OCI-LY7 (cell line): Measurements from ENCODE around the gene KRTAP22-1. TPM values are rescaled to one million over a fixed set of nuclear protein-coding genes. Genes with fewer than 3 reads are reported as not detected.

Experiments used
- BruUV-seq: library from RNA; stranded (reverse); fragments of 400-500 nt; replicated peaks from 2 replicates; lab custom pipeline; 2021; lab: Mats Ljungman, UMichigan
- CTCF ChIA-PET: fragments of 300-600 bp; sonication (Branson Sonifier 250); formaldehyde crosslinking; loops from one replicate; lab custom pipeline; 2022; ENCODE audit warnings: antibody characterized with exemption; ENCODE audit not compliant: unreplicated experiment; lab: Charles Lee
- POLR2A ChIA-PET: fragments of 300-600 bp; sonication (Branson Sonifier 250); formaldehyde crosslinking; loops from one replicate; lab custom pipeline; 2022; ENCODE audit warnings: antibody characterized with exemption; lab: Charles Lee
- DNase-seq: peaks from one replicate; pipeline ENCODE4 v3.0.0-alpha.2; 2015; ENCODE audit warnings: low spot score
- H2AFZ ChIP-seq: fragments of 200-600 bp; sonication (generic), shearing (Covaris generic); 2 replicates; pipeline ENCODE4 v1.6.1; 2014; ENCODE audit warnings: mild to moderate bottlenecking, antibody characterized with exemption, low read length, moderate library complexity
- H3K27ac ChIP-seq: fragments of 200-600 bp; sonication (generic); 2 replicates; pipeline ENCODE4 v1.5.1; 2014; ENCODE audit warnings: mixed run types, low read depth, mild to moderate bottlenecking, moderate library complexity, low read length, inconsistent platforms; ENCODE audit not compliant: poor library complexity, severe bottlenecking
- H3K36me3 ChIP-seq: fragments of 200-600 bp; sonication (generic); 2 replicates; pipeline ENCODE4 v1.6.1; 2014; ENCODE audit warnings: mild to moderate bottlenecking, antibody characterized with exemption, low read length, moderate library complexity, mixed read lengths; ENCODE audit not compliant: insufficient read depth
- H3K4me1 ChIP-seq: fragments of 200-600 bp; sonication (generic); 2 replicates; pipeline ENCODE4 v1.5.1; 2014; ENCODE audit warnings: mild to moderate bottlenecking, low read length; ENCODE audit not compliant: insufficient read depth, poor library complexity, severe bottlenecking
- H3K4me2 ChIP-seq: fragments of 200-600 bp; sonication (generic); 2 replicates; pipeline ENCODE4 v1.6.1; 2014; ENCODE audit warnings: mild to moderate bottlenecking, low read length
- H3K4me3 ChIP-seq: fragments of 200-600 bp; sonication (generic); 2 replicates; pipeline ENCODE4 v1.5.1; 2014; ENCODE audit warnings: mild to moderate bottlenecking, low read depth, low read length; ENCODE audit not compliant: poor library complexity, severe bottlenecking
- H3K79me2 ChIP-seq: fragments of 200-600 bp; sonication (generic); 2 replicates; pipeline ENCODE4 v1.6.1; 2016; ENCODE audit warnings: low read depth, mild to moderate bottlenecking, low read length, moderate library complexity, mixed read lengths; ENCODE audit not compliant: insufficient read depth
- H3K9me2 ChIP-seq: fragments of 200-600 bp; sonication (generic); 2 replicates; pipeline ENCODE4 v1.6.1; 2016; ENCODE audit warnings: mild to moderate bottlenecking, low read length, mixed read lengths; ENCODE audit not compliant: insufficient read depth
- H3K9me3 ChIP-seq: fragments of 200-600 bp; sonication (generic); 2 replicates; pipeline ENCODE4 v1.6.1; 2014; ENCODE audit warnings: mild to moderate bottlenecking, mixed run types, low read length, mixed read lengths
- H4K20me1 ChIP-seq: fragments of 200-600 bp; sonication (generic); 2 replicates; pipeline ENCODE4 v1.6.1; 2014; ENCODE audit warnings: mild to moderate bottlenecking, antibody characterized with exemption, low read length, moderate library complexity, mixed read lengths; ENCODE audit not compliant: insufficient read depth
- CTCF ChIP-seq: fragments of 200-600 bp; sonication (generic); conservative IDR thresholded peaks from 2 replicates; pipeline ENCODE4 v1.5.1; 2014; ENCODE audit warnings: mild to moderate bottlenecking, antibody characterized with exemption, low read length, moderate library complexity, mixed read lengths
- EZH2phosphoT487 ChIP-seq: fragments of 200-600 bp; sonication (generic); IDR thresholded peaks from 2 replicates; pipeline ENCODE4 v1.6.1; 2018; ENCODE audit warnings: low read depth, borderline replicate concordance, mild to moderate bottlenecking, mixed run types, antibody characterized with exemption, low read length, moderate library complexity, mixed read lengths
- intact Hi-C: fragments of 100-400 bp; cut with micrococcal nuclease; formaldehyde crosslinking; loops from one replicate; pipeline ENCODE4 v1.10.0; 2022; ENCODE audit not compliant: unreplicated experiment
- total RNA-seq, 2 experiments: library from RNA; depleted of rRNA in 1 of 2; stranded (reverse); fragments of >200 nt in 1 of 2; shearing (Covaris generic) in 1 of 2; gene quantifications; 2 replicates each; pipeline ENCODE4 v1.2.3, GENCODE V29; 2014 to 2022

KRTAP22-1 gene
- total RNA-seq, 2 experiments from 2014 or later = not detected

- intact Hi-C loops = no loop called here
- no peaks in the 10 kb centered on the region for H4K20me1 ChIP-seq
- no peak within 1 kb of the TSS for H2AFZ ChIP-seq
- H3K4me3 ChIP-seq = no peak within 1 kb of the TSS
- no TSS peak for BruUV-seq
- H3K36me3 ChIP-seq = no peaks in the 10 kb centered on the region
- TF ChIP-seq EZH2phosphoT487 (no peak), CTCF (no peak)
- ChIA-PET CTCF (no interaction called here), POLR2A (interaction anchor here (0.7 kb wide), 1 partner anchor 170 kb away, joined by 3 read pairs; no protein-coding TSS in a partner anchor)
- H3K79me2 ChIP-seq = no peaks in the 10 kb centered on the region
- H3K4me1 ChIP-seq = no peaks in the 10 kb centered on the region
- no peak for DNase-seq
- no peaks in the 10 kb centered on the region for H3K9me3 ChIP-seq
- no peak within 1 kb of the TSS for H3K27ac ChIP-seq
- no peaks in the 10 kb centered on the region for H3K9me2 ChIP-seq
- H3K4me2 ChIP-seq = no peak within 1 kb of the TSS
Observed at GRCh38 chr21:30620522-30620921, 19.6 kb downstream of the KRTAP22-1 start, which contains the start of gene KRTAP20-4. KRTAP20-4 (plus strand) TSS chr21:30620627.

GRCh38 chr21:30623362-30623761 is 22.5 kb downstream of the KRTAP22-1 start:
- H3K27ac ChIP-seq = no peak overlapping the region
- no peak overlapping the region for H2AFZ ChIP-seq
- ChIA-PET CTCF (interaction anchor here (0.6 kb wide), 1 partner anchor 41 kb away, joined by 3 read pairs; no protein-coding TSS in a partner anchor), POLR2A (interaction anchor here (0.7 kb wide), 1 partner anchor 14 kb away, joined by 6 read pairs; no protein-coding TSS in a partner anchor)
- H3K9me2 ChIP-seq = no peaks in the 10 kb centered on the region
- no peaks in the 10 kb centered on the region for H3K36me3 ChIP-seq
- intact Hi-C loops = no loop called here
- TF ChIP-seq CTCF (no peak), EZH2phosphoT487 (no peak)
- no peak overlapping the region for H3K4me3 ChIP-seq
- H3K4me1 ChIP-seq = no peaks in the 10 kb centered on the region
- H4K20me1 ChIP-seq = no peaks in the 10 kb centered on the region
- no TSS peak for BruUV-seq
- no peaks in the 10 kb centered on the region for H3K79me2 ChIP-seq
- peaks cover 8% of the 10 kb centered on the region; the same call in 1 of the 2 replicates for H3K9me3 ChIP-seq
- no peak overlapping the region for H3K4me2 ChIP-seq
- no peak for DNase-seq

- no TSS peak for BruUV-seq
- POLR2A ChIA-PET = interaction anchor here (0.6 kb wide), 1 partner anchor 17 kb away, joined by 3 read pairs; no protein-coding TSS in a partner anchor
- Histone ChIP-seq H3K4me1 (no peaks in the 10 kb centered on the region), H3K9me3 (peaks cover 8% of the 10 kb centered on the region; the same call in 1 of the 2 replicates), H3K36me3 (no peaks in the 10 kb centered on the region), H3K4me2 (no peak overlapping the region), H2AFZ (no peak overlapping the region), H3K27ac (no peak overlapping the region), H3K4me3 (no peak overlapping the region), H3K9me2 (no peaks in the 10 kb centered on the region), H4K20me1 (no peaks in the 10 kb centered on the region), H3K79me2 (no peaks in the 10 kb centered on the region)
- CTCF ChIA-PET = no interaction called here
- TF ChIP-seq EZH2phosphoT487 = no peak
- no peak for TF ChIP-seq CTCF
- DNase-seq = no peak
- intact Hi-C loops = no loop called here
Observed at GRCh38 chr21:30625449-30626165, 24.7 kb downstream of the KRTAP22-1 start.
